ENCODE data around the gene LTBP1.

GRCh38 chr2:33275689-33276444 is 329.1 kb downstream of the LTBP1 start:
- TF ChIP-seq, protein P1, sequence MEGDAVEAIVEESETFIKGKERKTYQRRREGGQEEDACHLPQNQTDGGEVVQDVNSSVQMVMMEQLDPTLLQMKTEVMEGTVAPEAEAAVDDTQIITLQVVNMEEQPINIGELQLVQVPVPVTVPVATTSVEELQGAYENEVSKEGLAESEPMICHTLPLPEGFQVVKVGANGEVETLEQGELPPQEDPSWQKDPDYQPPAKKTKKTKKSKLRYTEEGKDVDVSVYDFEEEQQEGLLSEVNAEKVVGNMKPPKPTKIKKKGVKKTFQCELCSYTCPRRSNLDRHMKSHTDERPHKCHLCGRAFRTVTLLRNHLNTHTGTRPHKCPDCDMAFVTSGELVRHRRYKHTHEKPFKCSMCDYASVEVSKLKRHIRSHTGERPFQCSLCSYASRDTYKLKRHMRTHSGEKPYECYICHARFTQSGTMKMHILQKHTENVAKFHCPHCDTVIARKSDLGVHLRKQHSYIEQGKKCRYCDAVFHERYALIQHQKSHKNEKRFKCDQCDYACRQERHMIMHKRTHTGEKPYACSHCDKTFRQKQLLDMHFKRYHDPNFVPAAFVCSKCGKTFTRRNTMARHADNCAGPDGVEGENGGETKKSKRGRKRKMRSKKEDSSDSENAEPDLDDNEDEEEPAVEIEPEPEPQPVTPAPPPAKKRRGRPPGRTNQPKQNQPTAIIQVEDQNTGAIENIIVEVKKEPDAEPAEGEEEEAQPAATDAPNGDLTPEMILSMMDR (IDR thresholded peaks at IDR 0.05; ENCODE audit: poor library complexity) = no peak
- TF ChIP-seq EZH2 (IDR thresholded peaks at IDR 0.05; ENCODE audit: borderline replicate concordance) = no peak
- no peak for TF ChIP-seq EZH2phosphoT487 (IDR thresholded peaks at IDR 0.05; ENCODE audit: low read depth, severe bottlenecking, unreplicated experiment)

Data from hepatocyte (in vitro differentiated cells).